ENCODE data around the gene HAGHL. TPM values are rescaled to one million over a fixed set of nuclear protein-coding genes. Genes with fewer than 3 reads are reported as not detected.

The HAGHL gene
- total RNA-seq, 2 donors from 2014 or later = 2.6 to 13.0 TPM

DNA sequence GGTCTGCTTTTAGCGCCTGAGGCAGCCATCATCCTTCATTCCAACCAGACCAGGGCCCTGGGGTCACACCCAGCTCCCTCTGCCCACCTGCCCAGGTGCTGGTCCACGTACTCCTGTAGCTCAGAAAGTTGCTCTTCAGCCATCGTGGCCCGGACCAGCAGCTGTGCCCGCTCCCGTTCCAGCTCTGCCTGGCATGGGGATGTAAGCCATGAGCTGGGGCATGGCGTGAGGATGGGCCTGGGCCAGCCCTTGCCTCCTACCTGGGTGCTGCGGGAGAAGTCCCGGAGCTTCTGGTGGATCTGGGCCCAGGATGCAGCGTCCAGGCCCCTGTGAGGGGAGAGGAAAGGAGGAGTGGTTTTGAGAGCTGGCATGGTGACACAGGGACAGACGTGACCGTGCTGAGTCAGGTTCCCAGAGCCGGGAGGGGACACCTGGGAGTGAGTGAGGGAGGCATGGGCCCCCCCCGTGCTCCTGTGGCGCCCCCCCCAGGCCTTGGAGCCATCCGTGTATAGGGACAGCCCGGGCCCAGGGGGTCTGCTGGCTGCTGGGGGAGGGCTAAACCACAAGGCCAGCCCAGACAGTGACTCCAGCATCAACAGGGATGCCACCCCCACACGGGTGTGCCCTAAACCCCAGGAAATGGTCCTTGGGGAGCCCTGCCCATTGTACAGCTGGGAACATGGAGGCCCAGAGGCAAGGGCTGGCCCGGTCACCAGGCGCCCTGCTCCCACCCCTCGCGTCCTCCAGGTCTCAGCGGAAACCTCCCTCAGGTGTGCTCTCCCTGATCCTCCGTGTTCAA, 3.9 kb upstream of the HAGHL start:
- no peak for DNase-seq
- Histone ChIP-seq H3K27ac (no peak overlapping the region), H3K9ac (ENCODE audit: low read depth in 2 of 2, low read length in 2 of 2) (no peak overlapping the region), H3K27me3 (peaks cover 9% of the 10 kb centered on the region), H3K4me3 (no peak overlapping the region), H3K4me1 (peaks cover 29% of the 10 kb centered on the region), H3K36me3 (no peaks in the 10 kb centered on the region), H3K9me3 (no peaks in the 10 kb centered on the region)
- intact Hi-C loops (cut with DNase I) = no loop called here
- TF ChIP-seq, protein P1, sequence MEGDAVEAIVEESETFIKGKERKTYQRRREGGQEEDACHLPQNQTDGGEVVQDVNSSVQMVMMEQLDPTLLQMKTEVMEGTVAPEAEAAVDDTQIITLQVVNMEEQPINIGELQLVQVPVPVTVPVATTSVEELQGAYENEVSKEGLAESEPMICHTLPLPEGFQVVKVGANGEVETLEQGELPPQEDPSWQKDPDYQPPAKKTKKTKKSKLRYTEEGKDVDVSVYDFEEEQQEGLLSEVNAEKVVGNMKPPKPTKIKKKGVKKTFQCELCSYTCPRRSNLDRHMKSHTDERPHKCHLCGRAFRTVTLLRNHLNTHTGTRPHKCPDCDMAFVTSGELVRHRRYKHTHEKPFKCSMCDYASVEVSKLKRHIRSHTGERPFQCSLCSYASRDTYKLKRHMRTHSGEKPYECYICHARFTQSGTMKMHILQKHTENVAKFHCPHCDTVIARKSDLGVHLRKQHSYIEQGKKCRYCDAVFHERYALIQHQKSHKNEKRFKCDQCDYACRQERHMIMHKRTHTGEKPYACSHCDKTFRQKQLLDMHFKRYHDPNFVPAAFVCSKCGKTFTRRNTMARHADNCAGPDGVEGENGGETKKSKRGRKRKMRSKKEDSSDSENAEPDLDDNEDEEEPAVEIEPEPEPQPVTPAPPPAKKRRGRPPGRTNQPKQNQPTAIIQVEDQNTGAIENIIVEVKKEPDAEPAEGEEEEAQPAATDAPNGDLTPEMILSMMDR (IDR thresholded peaks at IDR 0.05) = no peak

GRCh38 chr16:723695-724094, 3.2 kb upstream of the HAGHL start:
- Histone ChIP-seq H3K9ac (ENCODE audit: low read depth in 2 of 2, low read length in 2 of 2) (no peak overlapping the region), H3K36me3 (no peaks in the 10 kb centered on the region), H3K9me3 (no peaks in the 10 kb centered on the region), H3K4me1 (peaks cover 27% of the 10 kb centered on the region), H3K4me3 (no peak overlapping the region), H3K27ac (no peak overlapping the region), H3K27me3 (peaks cover 9% of the 10 kb centered on the region)
- intact Hi-C loops (cut with DNase I) = no loop called here
- TF ChIP-seq, protein P1 (IDR thresholded peaks at IDR 0.05) = no peak
- no peak for DNase-seq

DNA sequence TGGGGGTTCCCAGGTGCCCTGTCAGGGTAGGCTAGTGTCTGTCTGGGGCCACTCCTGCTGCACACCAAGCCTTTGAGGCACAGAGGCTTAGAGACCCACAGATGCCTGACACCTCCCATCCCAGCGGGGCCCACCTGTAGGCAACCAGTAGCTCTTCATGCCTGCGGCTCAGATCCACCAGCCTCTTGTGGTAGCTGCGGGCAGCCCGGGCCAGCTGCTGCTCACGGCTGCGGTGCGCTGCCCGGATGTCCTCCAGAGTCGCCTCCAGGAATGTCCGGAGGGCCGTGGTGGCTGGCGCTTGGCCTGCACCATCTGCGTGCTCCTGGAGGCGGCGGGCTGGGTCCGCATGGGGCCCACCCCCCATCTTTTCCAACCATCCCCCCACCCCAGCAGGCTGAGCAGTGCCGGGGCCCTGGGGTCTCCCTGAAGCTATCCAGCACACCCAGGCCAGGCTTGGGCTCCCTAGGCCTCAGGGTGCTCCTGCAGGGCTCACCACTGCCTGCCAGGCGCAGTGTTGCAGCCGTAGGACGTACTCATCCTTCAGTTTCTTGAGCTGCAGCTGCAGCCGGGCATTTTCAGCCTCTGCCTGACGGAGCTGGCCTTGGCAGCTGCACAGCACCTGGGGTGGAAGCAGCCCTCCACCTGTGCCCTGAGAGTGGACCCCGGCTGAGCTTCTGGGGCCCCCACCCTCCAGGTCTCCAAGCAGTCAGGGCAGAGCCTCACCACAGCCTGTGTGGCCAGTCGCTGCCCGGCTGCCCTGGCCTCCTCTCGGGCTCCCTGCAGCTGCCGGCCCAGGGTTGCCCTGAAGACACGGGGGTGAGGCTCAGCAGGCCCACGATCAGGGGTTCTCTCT, 2.5 kb upstream of the HAGHL start:
- Histone ChIP-seq H3K9me3 (no peaks in the 10 kb centered on the region), H3K27me3 (peaks cover 9% of the 10 kb centered on the region), H3K4me1 (peaks cover 20% of the 10 kb centered on the region), H3K9ac (ENCODE audit: low read depth in 2 of 2, low read length in 2 of 2) (no peak overlapping the region), H3K4me3 (no peak overlapping the region), H3K27ac (no peak overlapping the region), H3K36me3 (no peaks in the 10 kb centered on the region)
- no peak for DNase-seq
- TF ChIP-seq, protein P1 (IDR thresholded peaks at IDR 0.05) = no peak
- intact Hi-C loops (cut with DNase I) = no loop called here

- Histone ChIP-seq H3K27me3 (peaks cover 9% of the 10 kb centered on the region), H3K4me3 (no peak overlapping the region), H3K9ac (ENCODE audit: low read depth in 2 of 2, low read length in 2 of 2) (no peak overlapping the region), H3K27ac (no peak overlapping the region), H3K36me3 (no peaks in the 10 kb centered on the region), H3K9me3 (no peaks in the 10 kb centered on the region), H3K4me1 (peaks cover 16% of the 10 kb centered on the region)
- intact Hi-C loops (cut with DNase I) = no loop called here
- TF ChIP-seq, protein P1 (IDR thresholded peaks at IDR 0.05) = no peak
- DNase-seq = no peak
Observed at GRCh38 chr16:725041-725376, 1.9 kb upstream of the HAGHL start.

DNA sequence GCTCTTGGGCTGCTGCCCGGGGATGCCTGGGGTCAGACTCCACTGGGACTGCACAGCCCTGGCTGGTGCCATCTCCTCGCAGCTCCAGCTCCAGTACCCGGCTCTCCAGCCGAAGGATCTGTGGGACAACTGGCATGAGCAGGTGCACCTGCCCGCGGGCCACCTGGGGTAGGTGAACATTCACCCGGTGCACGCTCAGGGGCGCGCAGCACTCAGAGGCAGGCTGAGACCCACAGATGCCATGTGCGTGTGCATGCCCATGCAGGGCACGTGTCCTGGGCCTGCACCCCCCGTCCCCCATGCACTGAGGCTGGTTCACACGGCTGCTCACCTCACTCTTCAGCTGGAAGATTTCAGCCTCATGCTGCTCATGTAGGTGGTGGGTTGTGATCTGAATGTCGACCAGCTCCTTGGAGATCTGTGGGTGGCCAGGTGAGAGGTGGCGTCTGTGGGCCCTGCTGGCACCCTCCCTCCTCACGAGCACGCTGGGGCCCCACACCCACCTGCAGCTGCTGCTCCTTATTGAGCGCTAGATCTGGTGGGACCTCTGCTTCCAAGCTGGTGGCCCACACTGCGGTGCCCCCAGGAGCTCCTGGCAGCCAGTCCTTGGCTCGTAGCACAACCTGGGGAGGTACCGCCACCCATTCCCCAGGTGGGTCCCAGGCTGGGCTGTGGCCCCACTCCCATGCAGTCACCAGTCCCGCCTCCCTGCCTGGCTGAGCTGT, 1.3 kb upstream of the HAGHL start:
- intact Hi-C loops (cut with DNase I) = no loop called here
- no peak for DNase-seq
- Histone ChIP-seq H3K9me3 (no peaks in the 10 kb centered on the region), H3K9ac (ENCODE audit: low read depth in 2 of 2, low read length in 2 of 2) (no peak overlapping the region), H3K4me1 (peaks cover 13% of the 10 kb centered on the region), H3K4me3 (no peak overlapping the region), H3K27ac (no peak overlapping the region), H3K36me3 (no peaks in the 10 kb centered on the region), H3K27me3 (peaks cover 9% of the 10 kb centered on the region)
- TF ChIP-seq, protein P1 (IDR thresholded peaks at IDR 0.05) = no peak
